Stimulated activated memory B cell treated with anti-CD40 and anti-IgM and Interleukin-4, amounts not matched to agents 10 μg/mL and 1 μg/mL and 100 μg/mL, for 72 hours (primary cell): ENCODE data around the gene RAB40A.

Experiments used
- ATAC-seq: fragments of 150-1000 bp; cut with Tn5 transposase; 2 replicates; pipeline ENCODE4 v1.10.0; 2021
- H3K27ac Mint-ChIP-seq: one replicate; pipeline ENCODE4 v1.8.0; 2022; ENCODE audit warnings: mild to moderate bottlenecking, mixed read lengths
- H3K27me3 Mint-ChIP-seq: one replicate; pipeline ENCODE4 v1.8.0; 2022; ENCODE audit warnings: mixed read lengths
- H3K36me3 Mint-ChIP-seq: one replicate; pipeline ENCODE4 v1.8.0; 2022; ENCODE audit warnings: mixed read lengths
- H3K4me1 Mint-ChIP-seq: one replicate; pipeline ENCODE4 v1.8.0; 2022; ENCODE audit warnings: mixed read lengths
- H3K4me3 Mint-ChIP-seq: one replicate; pipeline ENCODE4 v1.8.0; 2022; ENCODE audit warnings: mild to moderate bottlenecking, moderate library complexity, mixed read lengths
- H3K9me3 Mint-ChIP-seq: one replicate; pipeline ENCODE4 v1.8.0; 2022; ENCODE audit warnings: mixed read lengths

Gene RAB40A

DNA sequence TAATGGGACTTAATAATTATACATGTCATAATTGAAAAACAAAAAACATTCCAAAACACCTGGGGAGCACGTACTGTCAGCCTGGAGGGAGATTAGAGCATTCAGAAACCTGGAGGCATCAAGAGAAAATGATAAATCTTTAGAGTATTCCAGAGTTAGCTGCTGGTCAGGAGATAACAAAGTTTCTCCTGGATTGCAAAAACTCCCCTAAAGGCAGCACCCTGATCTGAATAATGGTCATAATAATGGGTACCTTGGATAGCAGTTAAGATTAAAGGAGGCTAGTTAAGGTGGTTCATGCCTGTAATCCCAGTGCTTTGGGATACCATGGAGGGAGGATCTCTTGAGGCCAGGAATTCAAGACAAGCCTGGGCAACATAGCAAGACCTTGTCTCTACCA is 15.9 kb upstream of the RAB40A start:
- Mint-ChIP-seq H3K27me3 (no peaks in the 10 kb centered on the region), H3K9me3 (no peaks in the 10 kb centered on the region), H3K4me1 (peaks cover 7% of the 10 kb centered on the region), H3K4me3 (no peak overlapping the region), H3K27ac (no peak overlapping the region), H3K36me3 (no peaks in the 10 kb centered on the region)
- no peak for ATAC-seq

DNA sequence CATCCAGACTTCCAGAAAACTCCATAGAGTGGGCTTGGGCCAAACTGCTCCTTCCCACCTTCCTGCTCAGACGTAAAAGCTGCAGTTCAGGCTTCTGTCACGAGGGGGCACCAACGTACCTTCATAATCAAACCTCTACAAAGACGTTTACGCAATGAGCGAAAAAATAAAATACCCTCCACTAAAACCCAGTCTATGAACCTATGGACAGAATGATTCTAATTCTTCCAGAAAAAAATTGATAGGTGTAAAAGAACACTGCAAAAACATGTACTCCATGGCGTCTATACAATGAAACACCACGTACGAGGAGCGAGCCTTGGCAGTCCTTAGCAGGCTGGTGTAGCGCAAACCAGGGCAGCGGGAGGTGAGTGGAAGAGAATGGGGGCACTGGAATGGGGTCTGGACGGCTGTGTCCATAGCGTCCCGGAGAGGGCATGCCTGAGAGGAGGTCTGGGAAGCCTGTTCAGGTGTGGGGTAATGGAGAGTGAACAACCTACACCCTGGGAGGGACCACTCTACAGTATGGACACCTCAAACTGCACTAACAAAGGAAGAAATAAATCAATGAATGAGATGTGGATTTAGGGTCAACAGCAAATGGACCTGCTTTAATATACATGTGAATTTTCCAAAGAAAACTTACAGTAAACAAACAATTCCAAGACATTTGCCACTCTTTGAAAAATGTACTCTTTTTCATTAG is 14.4 kb upstream of the RAB40A start:
- ATAC-seq: no peak
- Mint-ChIP-seq H3K9me3 (no peaks in the 10 kb centered on the region), H3K27ac (peak overlapping the region; percentile 62), H3K4me1 (peaks cover 7% of the 10 kb centered on the region), H3K36me3 (no peaks in the 10 kb centered on the region), H3K27me3 (no peaks in the 10 kb centered on the region), H3K4me3 (peak overlapping the region; percentile 71)

DNA sequence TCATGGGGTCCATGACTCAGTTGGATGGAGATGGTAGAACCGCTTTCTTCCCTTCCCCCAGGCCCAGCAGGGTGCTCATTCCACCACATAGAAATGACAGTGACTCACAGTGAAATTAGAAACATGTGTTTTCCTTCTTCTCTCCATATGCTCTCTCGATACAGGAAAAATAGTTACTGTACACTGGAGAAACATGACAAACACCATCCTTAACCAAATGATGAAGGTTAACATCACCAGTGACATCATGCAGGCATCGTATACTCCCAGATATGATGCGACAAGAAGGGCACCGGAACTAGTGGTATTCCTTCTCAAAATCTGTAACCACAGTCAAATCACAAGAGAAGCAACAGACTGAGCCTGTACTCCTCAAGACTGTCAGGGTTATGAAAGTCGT is 11.7 kb upstream of the RAB40A start:
- Mint-ChIP-seq H3K36me3 (no peaks in the 10 kb centered on the region), H3K27me3 (no peaks in the 10 kb centered on the region), H3K9me3 (no peaks in the 10 kb centered on the region), H3K27ac (no peak overlapping the region), H3K4me1 (peaks cover 7% of the 10 kb centered on the region), H3K4me3 (no peak overlapping the region)
- no peak for ATAC-seq

DNA sequence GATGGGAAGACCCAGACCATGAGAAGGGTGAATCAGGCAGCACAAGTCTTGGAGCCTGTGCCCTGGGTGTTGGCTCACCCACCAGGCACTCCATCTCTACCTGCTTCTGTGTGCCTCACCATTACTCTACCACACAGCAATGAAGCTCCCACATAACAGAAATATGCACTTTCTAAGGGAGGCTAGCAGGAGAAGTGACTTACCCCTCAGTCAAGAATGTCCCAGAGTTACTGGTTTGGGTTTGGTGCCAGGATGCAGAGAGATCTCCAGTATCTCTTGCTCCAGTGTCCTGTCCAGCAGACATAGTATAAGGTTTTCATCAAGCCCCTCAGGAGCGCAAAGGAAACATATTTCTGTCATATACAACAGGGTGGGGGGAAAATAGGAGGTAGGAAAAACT is 11.3 kb upstream of the RAB40A start:
- Mint-ChIP-seq H3K27ac (no peak overlapping the region), H3K27me3 (no peaks in the 10 kb centered on the region), H3K4me3 (no peak overlapping the region), H3K36me3 (no peaks in the 10 kb centered on the region), H3K4me1 (peaks cover 7% of the 10 kb centered on the region), H3K9me3 (no peaks in the 10 kb centered on the region)
- ATAC-seq: no peak

DNA sequence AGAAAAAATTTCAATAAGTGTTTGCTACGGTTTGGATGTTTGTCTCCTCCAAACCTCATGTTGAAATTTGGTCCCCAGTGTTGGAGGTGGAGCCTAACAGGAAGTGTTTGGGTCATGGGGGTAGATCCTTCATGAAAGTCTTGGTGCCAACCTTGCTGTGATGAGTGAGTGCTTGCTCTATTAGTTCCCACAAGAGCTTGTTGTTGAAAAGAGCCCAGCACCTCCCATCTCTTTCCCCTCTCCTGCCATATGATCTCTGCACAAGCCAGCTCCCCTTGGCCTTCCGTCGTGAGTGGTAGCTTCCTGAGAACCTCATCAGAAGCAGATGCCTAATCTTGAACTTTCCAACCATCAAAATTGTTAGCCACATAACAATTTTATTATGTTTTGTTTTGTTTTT is 10.3 kb upstream of the RAB40A start:
- H3K9me3 Mint-ChIP-seq: no peaks in the 10 kb centered on the region
- H3K27ac Mint-ChIP-seq: no peak overlapping the region
- no peaks in the 10 kb centered on the region for H3K36me3 Mint-ChIP-seq
- ATAC-seq: no peak
- no peaks in the 10 kb centered on the region for H3K27me3 Mint-ChIP-seq
- no peak overlapping the region for H3K4me3 Mint-ChIP-seq
- peaks cover 7% of the 10 kb centered on the region for H3K4me1 Mint-ChIP-seq

DNA sequence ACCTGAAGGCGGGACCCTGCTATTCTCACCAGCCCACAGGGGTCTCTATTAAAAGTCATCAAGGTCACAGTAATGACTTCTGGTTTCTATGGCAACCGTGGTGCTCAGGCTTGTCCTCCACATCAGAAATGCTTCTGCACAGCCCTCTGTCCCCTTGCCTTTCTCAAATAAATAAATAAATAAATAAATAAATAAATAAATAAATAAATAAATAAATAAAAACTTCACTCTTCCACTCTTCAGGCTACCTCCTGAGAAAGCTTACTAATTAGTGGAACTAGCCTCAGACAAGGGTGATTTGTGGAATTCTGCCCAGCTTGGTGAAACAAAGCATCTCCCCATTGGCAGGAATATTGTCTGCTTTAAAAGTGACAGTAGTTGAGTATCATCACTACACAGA is 5.5 kb upstream of the RAB40A start:
- ATAC-seq: no peak
- Mint-ChIP-seq H3K27me3 (no peaks in the 10 kb centered on the region), H3K36me3 (no peaks in the 10 kb centered on the region), H3K27ac (no peak overlapping the region), H3K9me3 (no peaks in the 10 kb centered on the region), H3K4me3 (no peak overlapping the region), H3K4me1 (no peaks in the 10 kb centered on the region)

DNA sequence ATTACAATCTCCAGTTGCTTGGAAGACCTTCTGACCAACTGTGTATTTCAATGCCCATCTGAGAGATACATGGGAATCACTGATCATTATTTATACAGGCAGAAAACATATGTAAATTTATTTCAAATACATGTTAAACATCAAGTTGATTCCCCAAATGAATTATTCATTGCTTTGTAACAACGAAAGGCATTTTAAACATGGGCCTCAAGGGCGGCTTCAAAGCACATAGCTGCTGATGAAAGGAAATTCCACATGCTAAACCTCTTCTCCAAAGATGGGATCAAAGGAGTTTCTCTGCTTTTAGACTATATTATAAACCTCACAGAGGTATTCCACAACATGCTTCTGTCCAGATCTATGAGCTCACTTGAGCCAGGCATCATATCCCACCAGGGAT is 4.3 kb upstream of the RAB40A start:
- H3K27me3 Mint-ChIP-seq: no peaks in the 10 kb centered on the region
- ATAC-seq: no peak
- H3K9me3 Mint-ChIP-seq: no peaks in the 10 kb centered on the region
- H3K4me3 Mint-ChIP-seq: no peak overlapping the region
- no peaks in the 10 kb centered on the region for H3K36me3 Mint-ChIP-seq
- no peaks in the 10 kb centered on the region for H3K4me1 Mint-ChIP-seq
- H3K27ac Mint-ChIP-seq: no peak overlapping the region

DNA sequence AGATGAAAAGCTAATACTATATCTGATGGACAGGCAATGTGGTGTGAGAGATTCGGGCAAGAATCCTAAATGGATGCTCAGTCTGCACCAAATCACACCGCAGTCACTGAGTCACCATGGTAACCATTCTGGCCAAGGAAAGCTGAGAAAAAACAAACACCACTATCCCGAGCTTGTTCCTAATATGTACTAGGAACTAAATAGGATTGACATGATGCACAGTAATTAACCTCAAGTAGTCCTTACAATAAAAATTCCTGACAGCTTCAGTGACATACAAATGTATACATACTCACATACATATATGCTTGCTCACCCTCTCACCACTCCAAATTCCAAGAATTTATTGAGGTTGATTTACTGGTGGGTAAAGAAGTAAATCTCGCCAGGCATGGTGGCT is 1.1 kb upstream of the RAB40A start:
- Mint-ChIP-seq H3K36me3 (no peaks in the 10 kb centered on the region), H3K4me3 (no peak overlapping the region), H3K9me3 (no peaks in the 10 kb centered on the region), H3K27ac (no peak overlapping the region), H3K27me3 (no peaks in the 10 kb centered on the region), H3K4me1 (no peaks in the 10 kb centered on the region)
- no peak for ATAC-seq

DNA sequence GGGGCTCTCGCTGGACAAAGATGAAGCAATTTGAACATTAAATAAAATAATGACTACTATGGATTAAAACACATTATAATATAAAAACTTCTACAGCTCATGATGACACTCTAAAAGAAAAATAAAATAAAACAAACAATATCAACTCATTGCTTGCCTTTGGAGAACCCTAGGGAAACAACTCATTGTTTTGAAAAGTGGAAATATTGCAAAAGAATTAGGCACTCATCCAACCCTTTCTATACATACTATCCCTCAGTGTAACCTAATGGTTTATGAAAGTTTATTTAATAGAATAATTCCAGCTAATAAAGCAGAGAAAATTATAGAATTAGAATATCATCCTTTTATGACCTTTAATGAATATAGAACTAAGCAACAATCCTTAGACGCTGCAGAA is 718 bp downstream of the RAB40A start:
- no peaks in the 10 kb centered on the region for H3K4me1 Mint-ChIP-seq
- H3K27ac Mint-ChIP-seq: no peak overlapping the region
- no peak for ATAC-seq
- H3K27me3 Mint-ChIP-seq: no peaks in the 10 kb centered on the region
- H3K9me3 Mint-ChIP-seq: no peaks in the 10 kb centered on the region
- H3K4me3 Mint-ChIP-seq: no peak overlapping the region
- no peaks in the 10 kb centered on the region for H3K36me3 Mint-ChIP-seq

DNA sequence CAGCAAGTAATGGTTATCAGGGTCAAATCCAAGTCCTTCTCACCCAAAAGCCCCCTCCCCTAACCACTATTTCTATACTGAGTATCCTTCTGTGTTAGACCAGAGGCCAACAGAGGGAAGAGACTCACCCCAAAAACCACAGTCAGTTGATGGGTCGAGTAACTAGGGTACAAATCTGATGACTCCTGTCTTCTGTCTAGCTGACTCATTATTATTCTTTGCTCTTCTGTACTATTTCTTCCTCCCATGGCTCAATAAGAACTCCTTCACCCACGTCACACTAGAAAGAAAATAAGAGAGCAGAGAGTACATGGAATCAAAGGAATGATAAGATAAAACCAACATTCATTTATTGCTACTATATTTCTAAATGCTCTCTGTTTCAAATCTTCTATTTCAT is 2.0 kb downstream of the RAB40A start:
- no peaks in the 10 kb centered on the region for H3K4me1 Mint-ChIP-seq
- no peaks in the 10 kb centered on the region for H3K27me3 Mint-ChIP-seq
- no peaks in the 10 kb centered on the region for H3K36me3 Mint-ChIP-seq
- H3K4me3 Mint-ChIP-seq: no peak overlapping the region
- H3K9me3 Mint-ChIP-seq: no peaks in the 10 kb centered on the region
- H3K27ac Mint-ChIP-seq: no peak overlapping the region
- no peak for ATAC-seq

DNA sequence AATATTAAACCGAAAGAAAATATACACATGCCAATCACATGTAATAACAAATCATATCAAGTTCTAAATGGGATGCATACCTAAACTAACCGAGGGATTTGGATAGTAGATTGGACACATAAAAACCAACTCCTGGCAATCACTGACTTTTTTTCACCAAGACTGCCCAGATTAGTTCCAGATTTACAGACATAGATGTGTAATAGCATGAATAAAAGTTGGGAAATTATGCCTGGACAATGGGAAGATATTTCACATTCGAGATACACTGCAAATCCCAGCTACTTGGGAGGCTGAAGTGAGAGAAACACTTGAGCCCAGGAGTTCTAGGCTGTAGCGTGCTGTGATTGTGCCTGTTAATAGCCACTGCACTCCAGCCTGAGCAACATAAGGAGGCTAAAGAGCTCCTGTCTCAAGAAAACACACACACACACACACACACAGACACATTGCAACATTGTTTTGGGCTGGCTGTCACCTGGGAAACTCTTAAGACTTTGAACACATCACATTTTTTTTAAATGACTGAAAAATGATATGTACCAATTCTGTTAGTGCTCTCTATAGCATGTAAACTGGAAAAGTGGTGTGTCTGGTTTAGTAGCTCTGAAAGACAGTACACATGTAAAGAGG is 5.7 kb downstream of the RAB40A start:
- H3K27ac Mint-ChIP-seq: no peak overlapping the region
- no peak overlapping the region for H3K4me3 Mint-ChIP-seq
- ATAC-seq: no peak
- no peaks in the 10 kb centered on the region for H3K27me3 Mint-ChIP-seq
- H3K4me1 Mint-ChIP-seq: no peaks in the 10 kb centered on the region
- H3K9me3 Mint-ChIP-seq: no peaks in the 10 kb centered on the region
- H3K36me3 Mint-ChIP-seq: no peaks in the 10 kb centered on the region

DNA sequence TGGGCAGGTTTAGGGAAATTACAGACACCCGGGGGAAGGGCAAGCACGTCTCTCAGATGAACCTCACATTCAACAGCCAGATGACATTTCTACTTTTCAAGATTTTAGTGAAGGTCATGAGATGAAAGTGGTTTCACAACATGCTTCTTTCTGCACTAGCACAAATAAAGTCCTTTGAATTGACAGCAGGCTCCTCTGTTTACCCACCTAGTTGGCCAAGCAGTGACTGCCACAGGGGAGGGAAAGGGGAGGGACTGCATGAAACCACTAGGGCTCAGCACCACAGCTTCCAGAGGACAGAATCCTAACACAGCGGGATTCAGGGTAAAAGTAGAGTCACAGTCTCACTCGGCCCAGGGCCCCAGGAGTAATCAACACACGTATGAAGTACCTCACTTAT is 6.2 kb downstream of the RAB40A start:
- Mint-ChIP-seq H3K27me3 (no peaks in the 10 kb centered on the region), H3K9me3 (no peaks in the 10 kb centered on the region), H3K27ac (no peak overlapping the region), H3K36me3 (no peaks in the 10 kb centered on the region), H3K4me3 (no peak overlapping the region), H3K4me1 (no peaks in the 10 kb centered on the region)
- ATAC-seq: no peak

DNA sequence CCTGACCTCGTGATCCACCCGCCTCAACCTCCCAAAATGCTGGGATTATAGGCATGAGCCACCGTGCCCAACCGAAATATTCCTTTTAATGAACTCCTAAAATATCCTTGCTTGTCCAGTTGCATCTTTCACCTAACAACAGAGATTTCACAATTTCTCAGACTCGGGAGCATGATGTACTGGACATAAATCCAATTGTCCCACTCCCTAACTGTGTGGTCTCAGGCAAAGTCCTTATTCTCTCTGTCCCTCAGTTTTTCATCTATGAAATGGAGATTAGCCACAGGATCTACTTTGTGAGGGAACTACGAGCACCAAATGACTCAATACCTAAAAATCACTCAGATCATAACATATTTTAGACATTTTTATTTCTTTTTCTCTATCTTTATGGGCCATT is 9.3 kb downstream of the RAB40A start:
- no peak for ATAC-seq
- H3K27ac Mint-ChIP-seq: no peak overlapping the region
- H3K27me3 Mint-ChIP-seq: no peaks in the 10 kb centered on the region
- H3K4me1 Mint-ChIP-seq: no peaks in the 10 kb centered on the region
- no peaks in the 10 kb centered on the region for H3K9me3 Mint-ChIP-seq
- H3K36me3 Mint-ChIP-seq: no peaks in the 10 kb centered on the region
- H3K4me3 Mint-ChIP-seq: no peak overlapping the region

DNA sequence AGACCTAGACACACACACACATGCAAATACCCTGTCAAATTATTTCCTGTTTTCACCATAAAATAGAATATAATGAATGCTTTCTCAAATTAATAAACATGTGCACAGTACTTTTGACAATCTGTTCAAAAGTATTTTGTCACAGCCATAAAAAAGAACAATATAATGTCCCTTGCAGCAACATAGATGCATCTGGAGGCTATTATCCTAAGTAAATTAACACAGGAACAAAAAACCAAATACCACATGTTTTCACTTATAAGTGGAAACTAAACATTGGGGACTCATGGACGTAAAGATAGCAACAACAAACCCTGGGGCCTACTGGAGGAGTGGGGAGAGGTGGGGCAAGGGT is 15.5 kb downstream of the RAB40A start:
- no peaks in the 10 kb centered on the region for H3K9me3 Mint-ChIP-seq
- H3K4me3 Mint-ChIP-seq: no peak overlapping the region
- H3K27me3 Mint-ChIP-seq: no peaks in the 10 kb centered on the region
- no peak overlapping the region for H3K27ac Mint-ChIP-seq
- no peak for ATAC-seq
- no peaks in the 10 kb centered on the region for H3K4me1 Mint-ChIP-seq
- no peaks in the 10 kb centered on the region for H3K36me3 Mint-ChIP-seq

DNA sequence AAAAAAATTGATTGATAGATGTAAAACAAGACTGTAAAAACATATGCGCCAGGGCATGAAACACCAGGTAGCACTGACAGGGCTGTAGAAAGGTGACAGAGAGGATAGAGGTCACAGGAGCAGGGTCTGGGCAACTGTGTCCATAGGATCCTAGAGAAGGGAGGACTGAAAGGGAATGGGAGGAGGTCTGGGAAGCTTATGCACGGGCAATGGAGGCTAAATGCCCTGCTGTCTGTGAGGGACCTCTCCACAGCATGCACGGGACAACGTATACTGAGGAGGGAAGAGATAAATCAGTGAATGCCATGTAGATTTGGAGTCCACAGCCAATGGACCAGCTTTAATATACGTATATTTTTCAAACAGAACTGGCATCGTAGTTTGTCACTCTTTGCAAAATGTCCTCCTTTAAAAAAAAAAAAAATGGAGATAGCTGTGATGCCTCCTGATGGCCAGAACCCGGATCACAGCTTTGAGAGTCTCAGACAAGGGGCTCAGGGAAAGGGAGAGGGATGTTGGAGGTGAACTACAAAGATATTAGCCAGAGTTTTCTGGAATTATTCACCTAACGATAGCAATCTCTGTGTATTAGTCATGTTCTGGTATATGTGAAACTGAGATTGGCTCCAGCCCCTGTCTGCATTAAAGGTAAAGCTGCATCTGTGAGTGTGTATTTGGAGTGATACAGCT is 16.0 kb downstream of the RAB40A start:
- H3K4me1 Mint-ChIP-seq: no peaks in the 10 kb centered on the region
- H3K27me3 Mint-ChIP-seq: no peaks in the 10 kb centered on the region
- no peak for ATAC-seq
- no peaks in the 10 kb centered on the region for H3K9me3 Mint-ChIP-seq
- H3K36me3 Mint-ChIP-seq: no peaks in the 10 kb centered on the region
- H3K27ac Mint-ChIP-seq: no peak overlapping the region
- no peak overlapping the region for H3K4me3 Mint-ChIP-seq

DNA sequence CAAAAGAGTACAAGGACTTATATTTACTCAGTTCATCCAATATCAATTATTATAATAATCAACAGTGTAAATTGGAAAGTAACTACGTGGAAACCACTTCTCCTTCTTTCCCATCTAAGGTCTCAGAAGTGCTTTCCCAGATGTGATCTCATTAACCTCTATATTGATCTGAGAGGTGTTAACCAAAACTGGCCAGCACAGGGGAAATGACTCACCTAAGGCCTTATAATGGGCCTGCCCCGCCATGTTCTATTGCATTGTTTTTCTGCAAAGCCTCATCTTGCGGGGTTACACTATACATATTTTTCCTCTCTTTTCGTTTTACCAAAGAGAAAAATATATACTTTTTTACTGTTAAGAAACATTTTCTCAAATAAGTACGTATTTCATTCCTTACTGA is 20.5 kb downstream of the RAB40A start:
- Mint-ChIP-seq H3K36me3 (no peaks in the 10 kb centered on the region), H3K9me3 (no peaks in the 10 kb centered on the region), H3K27me3 (no peaks in the 10 kb centered on the region), H3K4me1 (peaks cover 8% of the 10 kb centered on the region), H3K27ac (no peak overlapping the region), H3K4me3 (no peak overlapping the region)
- ATAC-seq: no peak
